GM04503 (cell line): ENCODE results near the gene TLE1.

ENCODE experiments used
- DNase-seq: peaks from one replicate; pipeline ENCODE4 v3.0.0-alpha.2; 2012; ENCODE audit warnings: low read depth

TLE1 gene

GRCh38 chr9:81543695-81544094 lies 145.7 kb downstream of the TLE1 start:
- no peak for DNase-seq

DNA sequence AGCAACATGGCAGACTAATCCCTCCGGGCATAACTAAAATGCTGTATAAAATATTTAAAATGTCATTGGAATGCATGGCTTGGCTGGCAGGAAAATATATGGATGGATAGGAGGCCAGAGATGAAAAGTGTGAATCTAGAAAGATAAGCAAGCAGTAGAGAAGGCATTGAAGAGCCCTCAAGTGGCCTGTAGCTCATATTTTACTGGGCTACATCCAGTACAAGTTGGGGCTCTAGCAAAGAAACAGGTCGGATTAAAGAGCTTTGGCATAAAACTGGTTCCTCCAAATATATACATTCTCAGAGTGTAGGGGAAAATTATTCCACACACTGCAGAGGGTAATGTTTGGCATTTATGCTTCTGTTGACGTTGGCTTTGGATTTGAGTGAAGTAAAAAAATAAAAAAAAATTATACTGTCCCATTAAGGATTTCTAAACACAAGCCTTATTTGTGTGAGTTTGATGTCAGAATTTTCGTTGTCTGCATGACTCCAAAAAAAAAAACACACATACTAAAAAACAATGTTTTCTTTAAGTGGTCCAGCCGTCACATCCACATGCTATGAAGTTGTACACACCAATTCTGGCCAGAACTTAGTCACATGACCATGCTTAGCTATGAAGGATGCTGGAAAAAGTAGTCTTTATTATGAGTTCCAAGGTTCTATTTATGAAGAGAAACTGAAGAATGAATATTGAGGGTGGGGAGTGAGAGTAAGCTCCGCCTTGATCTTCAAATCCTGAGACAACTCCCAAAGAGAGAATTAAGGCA lies 147.0 kb downstream of the TLE1 start:
- DNase-seq = no peak

- DNase-seq = no peak
Observed at GRCh38 chr9:81540142-81540710, 149.1 kb downstream of the TLE1 start.

- no peak for DNase-seq
Observed at GRCh38 chr9:81539317-81539716, 150.0 kb downstream of the TLE1 start.

DNA sequence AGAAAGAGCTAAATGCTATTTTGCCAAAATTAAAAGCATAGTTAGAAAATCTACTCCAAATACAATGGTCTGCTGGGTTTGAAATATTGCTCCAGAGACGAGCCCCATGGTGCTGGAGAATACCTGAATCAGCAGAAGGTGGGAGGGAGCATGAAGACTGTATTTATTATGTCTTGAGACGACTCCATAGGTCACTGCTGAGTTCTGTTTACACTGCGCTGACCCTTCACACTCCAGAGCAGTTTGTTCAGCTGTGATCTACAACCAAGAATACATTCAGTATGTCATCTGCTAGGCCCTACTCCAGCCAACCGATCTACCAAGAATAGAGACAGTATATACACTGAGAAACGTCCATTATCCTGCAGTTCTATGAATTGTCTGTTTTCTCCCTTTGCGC lies 150.5 kb downstream of the TLE1 start:
- DNase-seq = no peak

DNA sequence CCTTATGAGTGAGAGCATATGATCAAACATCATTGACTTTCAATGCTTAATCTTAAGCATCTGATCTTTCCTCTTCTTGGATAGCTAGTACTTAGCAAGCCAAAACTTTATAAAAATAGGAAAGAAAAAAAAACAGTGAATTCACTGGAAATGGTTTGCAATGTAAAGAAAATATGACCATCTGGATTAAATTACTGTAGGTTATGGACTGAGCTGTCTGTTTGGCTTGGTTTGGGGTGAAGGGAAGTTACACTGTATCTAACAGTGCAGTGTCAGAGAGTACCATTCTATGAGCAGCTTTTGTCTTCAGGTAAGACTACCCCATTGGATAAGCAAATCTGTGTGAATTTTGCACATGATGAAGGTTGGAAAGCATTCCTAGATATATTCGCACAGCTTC lies 151.4 kb downstream of the TLE1 start:
- no peak for DNase-seq

DNA sequence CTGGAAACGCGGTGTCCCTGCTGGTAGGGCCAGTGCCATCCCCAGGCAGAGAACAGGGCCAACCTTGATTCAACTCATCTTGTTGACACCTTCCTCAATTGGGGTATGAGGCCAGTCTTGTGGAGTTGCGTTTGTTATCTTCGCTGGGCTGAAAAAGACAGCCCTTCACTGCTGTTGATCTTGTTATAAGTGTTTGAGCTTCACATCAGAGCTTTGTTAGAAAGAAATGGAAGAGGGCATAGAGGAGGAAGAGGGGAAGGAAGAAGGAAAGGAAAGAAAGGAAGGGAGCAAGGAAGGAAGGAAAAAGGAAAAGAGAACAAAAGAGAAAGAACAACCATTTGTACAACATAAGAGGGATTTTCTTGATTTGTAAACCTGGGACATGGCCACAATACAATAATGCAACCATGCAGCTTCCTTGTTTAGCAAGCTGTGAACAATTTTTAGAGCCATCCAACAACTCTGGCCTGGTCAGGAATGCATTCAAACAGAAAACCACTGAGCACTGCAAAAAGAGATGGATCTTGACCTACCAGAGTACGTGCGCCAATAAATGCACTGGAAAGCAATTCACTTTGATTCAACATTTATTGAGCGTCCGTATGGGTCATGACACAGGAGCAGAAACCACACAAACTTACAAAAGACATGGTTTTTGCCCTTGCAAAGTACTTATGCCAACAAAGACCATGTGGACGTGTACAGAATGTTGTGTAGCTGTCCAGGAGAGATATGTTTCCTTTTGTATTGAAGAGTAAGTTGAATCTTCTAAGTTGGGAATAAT lies 152.9 kb downstream of the TLE1 start:
- DNase-seq = no peak

DNA sequence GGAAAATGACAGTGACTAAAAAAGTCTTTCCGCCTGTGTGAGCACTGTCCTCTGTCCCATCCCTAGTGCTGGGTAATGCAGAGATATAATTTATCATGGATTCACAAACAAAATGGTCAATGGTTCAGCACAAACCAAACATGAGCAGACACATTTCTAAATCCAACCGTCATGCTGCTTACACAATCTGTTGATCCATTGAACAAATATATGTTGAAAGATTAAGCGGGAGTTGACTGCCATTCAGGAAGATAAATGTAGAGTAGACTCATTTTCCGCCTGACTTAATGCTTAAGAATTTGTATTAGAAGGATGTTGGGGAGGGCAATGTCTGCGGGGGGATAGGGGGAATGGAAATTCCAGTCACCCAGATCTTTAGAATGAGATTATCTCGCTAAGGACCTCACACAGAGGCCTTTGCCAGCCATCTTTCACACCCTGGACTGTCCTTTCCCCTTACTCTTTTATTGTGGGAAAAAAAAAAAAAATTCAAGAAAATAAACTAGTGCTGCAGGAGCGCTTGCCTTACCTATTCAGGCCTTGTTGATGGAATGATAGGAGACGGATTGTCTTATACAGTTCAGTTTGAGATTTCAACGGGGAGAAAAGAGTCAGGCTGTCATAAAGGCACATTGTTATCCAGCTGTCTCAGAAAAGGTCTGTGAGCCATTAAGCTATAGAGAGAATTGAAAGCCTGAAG lies 153.7 kb downstream of the TLE1 start:
- no peak for DNase-seq

DNA sequence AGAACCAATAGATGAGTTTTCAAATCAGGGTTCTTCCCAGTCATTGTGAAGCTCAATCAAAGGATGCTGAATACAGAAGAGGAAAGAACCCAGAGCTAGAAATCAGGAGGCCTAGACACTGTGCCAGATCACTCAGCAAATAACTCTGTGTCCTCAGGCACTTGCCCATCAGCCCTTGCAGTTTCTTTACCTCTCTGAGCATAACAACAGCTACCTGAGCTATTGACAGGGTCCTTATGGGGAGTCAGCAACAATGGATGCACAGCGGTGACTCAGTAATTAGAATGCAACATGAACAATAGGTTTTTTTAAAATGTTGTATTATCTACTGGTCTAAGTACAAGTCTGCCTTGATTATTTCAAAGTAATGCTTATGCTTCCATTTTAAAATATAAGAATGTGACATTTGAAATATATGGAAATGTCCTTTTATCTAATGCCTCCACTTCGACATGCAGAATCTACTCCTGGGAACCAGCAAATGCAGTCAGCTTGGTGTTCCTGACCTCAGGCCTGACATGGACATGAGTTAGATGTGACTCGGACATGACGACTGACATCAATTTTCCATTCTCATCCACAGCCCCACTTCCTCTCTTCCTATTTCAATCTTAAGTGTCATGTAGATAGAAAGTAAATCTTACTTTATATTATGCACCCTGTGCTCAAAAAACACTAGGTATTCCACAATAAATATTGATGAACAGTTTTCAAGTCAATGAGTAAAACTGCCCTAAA lies 155.0 kb downstream of the TLE1 start:
- no peak for DNase-seq
